ENCODE results near the gene BORCS8.

Gene BORCS8

GRCh38 chr19:19134687-19135158 lies 57.2 kb downstream of the BORCS8 start:
- DNase-seq (ENCODE audit: low spot score in 2 of 2), result no peak
- peaks cover 7% of the 10 kb centered on the region for H3K36me3 Mint-ChIP-seq

GRCh38 chr19:19133985-19134384 lies 58.0 kb downstream of the BORCS8 start:
- Mint-ChIP-seq H3K4me3 (no peak overlapping the region), H3K4me1 (peaks cover 23% of the 10 kb centered on the region), H3K9me3 (peaks cover 4% of the 10 kb centered on the region), H3K27ac (no peak overlapping the region), H3K36me3 (peaks cover 15% of the 10 kb centered on the region)
- DNase-seq (ENCODE audit: low spot score in 2 of 2), result no peak
- no peak for ATAC-seq

More at GRCh38 chr19:19134687-19135158, 57.2 kb downstream of the BORCS8 start:
- Mint-ChIP-seq H3K4me3 (no peak overlapping the region), H3K27ac (no peak overlapping the region), H3K9me3 (peaks cover 4% of the 10 kb centered on the region), H3K4me1 (peaks cover 30% of the 10 kb centered on the region)
- no peak for ATAC-seq

DNA sequence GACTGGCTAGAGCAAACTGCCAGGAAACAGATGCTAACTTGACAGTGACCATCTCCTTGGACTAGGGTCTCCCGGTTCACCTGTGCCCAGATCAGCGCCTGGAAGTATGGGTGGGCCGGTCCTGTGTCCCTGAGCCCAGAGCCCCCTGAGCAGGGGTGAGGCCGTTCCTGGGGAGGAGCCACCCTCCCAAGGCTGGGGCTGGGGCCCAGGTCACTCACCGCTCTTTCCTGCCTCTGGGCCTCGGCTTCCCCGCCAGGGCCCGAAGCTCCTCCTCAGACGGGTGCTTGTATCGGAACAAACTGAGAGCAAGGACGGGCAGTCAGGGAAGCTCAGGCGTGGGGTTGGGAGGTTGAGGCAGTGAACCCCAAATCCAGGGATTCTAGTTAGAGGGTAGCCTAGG lies 59.0 kb downstream of the BORCS8 start:
- H3K4me1 Mint-ChIP-seq, result peaks cover 13% of the 10 kb centered on the region
- no peak for ATAC-seq
- DNase-seq (ENCODE audit: low spot score in 2 of 2), result no peak
- H3K9me3 Mint-ChIP-seq, result peaks cover 4% of the 10 kb centered on the region
- H3K36me3 Mint-ChIP-seq, result peaks cover 15% of the 10 kb centered on the region
- H3K4me3 Mint-ChIP-seq, result no peak overlapping the region
- no peak overlapping the region for H3K27ac Mint-ChIP-seq

DNA sequence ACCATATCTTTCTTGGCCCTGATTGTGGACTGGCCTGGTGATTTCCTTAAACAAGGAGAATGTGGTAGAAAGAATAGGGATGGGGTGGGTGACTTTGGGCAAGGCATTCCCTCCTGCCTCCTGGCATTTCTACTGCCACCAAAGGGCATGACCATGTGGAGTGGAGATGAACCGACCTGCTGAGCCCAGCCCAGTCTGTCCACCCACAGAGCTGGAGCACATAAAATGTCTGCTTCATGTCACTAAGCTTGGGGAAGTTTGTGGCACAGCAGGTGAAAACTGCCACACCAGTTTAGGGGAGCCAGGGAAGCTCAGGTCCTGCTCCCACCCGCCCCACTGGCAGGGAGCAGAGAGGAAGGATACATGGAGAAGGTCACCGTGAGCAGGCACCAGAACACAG lies 60.0 kb downstream of the BORCS8 start:
- Mint-ChIP-seq H3K27ac (no peak overlapping the region), H3K4me3 (no peak overlapping the region), H3K4me1 (peaks cover 4% of the 10 kb centered on the region), H3K9me3 (peaks cover 4% of the 10 kb centered on the region), H3K36me3 (peaks cover 19% of the 10 kb centered on the region)
- ATAC-seq, result no peak
- no peak for DNase-seq (ENCODE audit: low spot score in 2 of 2)

Data from stimulated activated effector memory CD8-positive, alpha-beta T cell treated with anti-CD3 and anti-CD28 coated beads, Interleukin-12 subunit alpha, Interleukin-12 subunit beta, amount 100 ng/mL, for 72 hours (primary cell).